ENCODE measurements around the gene ZP3. TPM values are rescaled to one million over a fixed set of nuclear protein-coding genes. Genes with fewer than 3 reads are reported as not detected.
"Not testable (repeated sequence)": the region's sequence is repeated elsewhere in the genome, so short reads cannot be mapped to it uniquely, and the experiment has no call there.

Gene ZP3
- total RNA-seq, 1 donor from 2014 or later, result 23.3 TPM

DNA sequence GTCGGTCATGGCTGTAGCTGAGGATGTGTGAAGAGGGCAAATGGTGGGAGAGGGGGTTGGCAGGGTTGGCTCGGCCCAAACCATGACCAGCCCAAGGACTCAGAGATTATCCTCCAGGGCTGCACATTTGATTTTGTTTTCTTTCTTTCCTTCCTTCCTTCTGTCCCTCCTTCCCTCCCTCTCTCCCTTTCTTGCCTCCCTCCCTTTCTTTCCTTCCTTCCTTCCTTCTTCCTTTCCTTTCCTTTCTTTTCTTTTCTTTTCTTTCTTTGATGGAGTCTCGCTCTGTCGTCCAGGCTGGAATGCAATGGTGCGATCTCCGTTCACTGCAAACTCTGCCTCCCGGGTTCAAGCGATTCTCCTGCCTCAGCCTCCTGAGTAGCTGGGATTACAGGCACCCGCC, 19.0 kb upstream of the ZP3 start:
- no peak for DNase-seq (ENCODE audit: low spot score)

DNA sequence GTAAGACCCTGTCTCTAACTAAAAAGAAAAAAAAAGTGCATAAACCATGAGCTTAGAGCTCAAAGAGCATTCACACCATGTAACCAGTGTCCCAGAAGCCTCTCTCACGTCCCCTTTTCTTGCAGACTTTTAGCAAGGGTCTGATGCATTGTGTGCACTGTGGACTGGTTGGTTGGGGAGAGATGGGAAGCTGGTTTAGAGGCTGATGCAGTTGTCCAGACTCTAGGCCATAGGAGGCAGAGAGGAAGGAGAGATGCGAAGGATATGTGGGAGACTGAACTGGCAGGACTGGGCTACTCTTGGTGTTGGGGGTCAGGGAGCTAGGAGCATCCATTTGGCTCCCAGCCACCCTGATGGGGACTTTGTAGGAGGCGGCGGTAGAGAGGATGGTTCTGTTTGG, 17.0 kb upstream of the ZP3 start:
- no peak for DNase-seq (ENCODE audit: low spot score)

DNA sequence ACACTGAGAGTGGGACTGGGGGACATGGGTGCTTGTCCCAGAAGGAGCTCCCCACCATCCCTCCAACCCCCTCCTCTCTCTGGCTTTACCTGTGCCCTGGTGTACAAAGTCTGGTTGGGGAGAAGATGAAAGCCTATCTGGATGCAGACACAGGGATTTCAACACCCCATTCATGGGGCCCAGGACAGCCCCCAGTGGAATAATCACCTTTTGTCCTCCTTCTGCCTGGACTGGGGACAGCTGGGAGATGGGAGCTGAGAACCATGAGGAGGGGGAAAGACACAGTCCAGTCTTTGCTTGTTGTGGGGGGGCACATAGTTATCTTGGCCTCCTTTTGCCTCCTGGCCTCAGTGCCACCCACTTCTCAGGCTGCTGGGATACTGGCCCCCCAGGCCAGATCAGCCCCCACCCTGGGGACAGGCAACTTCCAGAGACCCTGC, 16.6 kb upstream of the ZP3 start:
- no peak for DNase-seq (ENCODE audit: low spot score)

DNA sequence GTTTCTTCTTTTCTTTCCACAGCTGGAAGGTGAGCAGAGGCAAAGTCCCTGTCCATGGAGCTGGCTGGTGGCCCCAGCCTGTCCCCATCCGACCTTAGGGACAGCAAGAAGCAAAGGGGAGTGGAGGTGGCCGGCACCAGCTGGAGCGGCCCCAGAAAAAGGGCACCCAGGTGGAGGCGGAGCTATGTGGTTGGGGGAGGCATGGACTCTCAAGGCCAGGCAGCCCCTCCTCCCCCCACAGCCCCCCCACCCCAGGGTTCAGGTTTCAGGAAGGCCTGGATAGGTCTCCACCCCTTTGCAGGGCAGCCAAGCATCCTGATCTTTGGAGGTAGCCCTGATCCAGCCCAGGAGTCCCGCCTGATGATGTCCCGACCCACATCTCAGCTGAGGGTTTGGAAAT, 15.2 kb upstream of the ZP3 start, which contains the start of gene SSC4D:
Gene SSC4D (minus strand): TSS at position 161 of the 400 bp plus-strand sequence. CDS start 5,258 bp downstream, outside the sequence.
- no peak for DNase-seq (ENCODE audit: low spot score)

DNA sequence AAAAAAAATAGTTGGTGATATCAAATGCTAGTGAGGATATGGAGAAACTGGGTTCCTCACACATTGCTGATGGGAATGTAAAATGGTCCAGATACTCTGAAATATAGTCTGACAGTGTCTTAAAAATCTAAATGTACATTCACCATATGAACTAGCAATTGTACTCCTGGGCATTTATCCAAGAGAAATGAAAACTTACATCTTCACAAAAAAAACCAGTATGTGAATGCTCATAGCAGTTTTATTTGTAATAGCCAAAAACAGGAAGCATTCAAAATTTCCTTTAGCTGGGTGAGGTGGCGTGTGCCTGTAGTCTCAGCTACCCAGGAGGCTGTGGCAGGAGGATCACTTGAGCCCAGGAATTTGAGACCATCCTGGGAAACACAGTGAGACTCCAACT, 13.1 kb upstream of the ZP3 start:
- DNase-seq (ENCODE audit: low spot score), result no peak

DNA sequence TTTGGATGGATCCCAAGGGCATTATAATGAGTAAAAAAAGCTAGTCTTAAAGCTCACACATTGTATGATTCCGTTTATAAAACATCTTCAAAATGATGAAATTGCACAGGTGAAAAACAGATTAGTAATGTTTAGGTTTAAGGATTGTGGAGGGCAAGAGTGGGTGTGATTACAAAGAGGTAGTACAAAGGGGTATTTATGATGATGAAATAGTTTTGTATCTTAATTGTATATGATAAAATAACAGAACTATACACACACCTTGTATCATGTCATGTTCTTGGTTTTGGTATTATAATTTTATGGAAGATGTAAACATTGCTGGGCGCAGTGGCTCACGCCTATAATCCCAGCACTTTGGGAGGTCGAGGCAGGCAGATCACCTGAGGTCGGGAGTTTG, 12.5 kb upstream of the ZP3 start:
- no peak for DNase-seq (ENCODE audit: low spot score)

DNA sequence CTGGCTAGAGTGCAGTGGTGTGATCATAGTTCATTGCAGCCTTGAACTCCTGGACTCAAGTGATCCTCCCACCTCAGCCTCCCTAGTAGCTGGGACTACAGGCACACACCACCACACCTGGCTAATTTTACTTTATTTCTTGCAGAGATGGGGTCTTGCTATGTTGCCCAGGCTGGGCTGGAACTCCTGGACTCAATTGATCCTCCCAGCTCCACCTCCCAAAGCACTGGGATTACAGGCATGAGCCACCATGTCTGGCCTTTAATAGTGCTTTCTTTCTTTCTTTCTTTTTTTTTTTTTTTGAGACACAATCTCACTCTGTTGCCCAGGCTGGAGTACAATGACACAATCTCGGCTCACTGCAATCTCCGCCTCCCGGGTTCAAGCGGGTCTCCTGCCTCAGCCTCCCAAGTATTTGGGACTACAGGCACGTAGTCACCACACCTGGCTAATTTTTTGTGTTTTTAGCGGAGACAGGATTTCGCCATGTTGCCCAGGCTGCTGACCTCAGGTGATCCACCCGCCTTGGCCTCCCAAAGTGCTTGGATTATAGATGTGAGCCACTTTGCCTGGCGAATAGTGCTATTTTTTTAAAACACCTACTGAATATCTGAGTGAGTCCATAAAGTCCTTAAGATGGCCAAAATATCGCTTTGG, 7.0 kb upstream of the ZP3 start:
- not testable (repeated sequence) for DNase-seq (ENCODE audit: low spot score)

DNA sequence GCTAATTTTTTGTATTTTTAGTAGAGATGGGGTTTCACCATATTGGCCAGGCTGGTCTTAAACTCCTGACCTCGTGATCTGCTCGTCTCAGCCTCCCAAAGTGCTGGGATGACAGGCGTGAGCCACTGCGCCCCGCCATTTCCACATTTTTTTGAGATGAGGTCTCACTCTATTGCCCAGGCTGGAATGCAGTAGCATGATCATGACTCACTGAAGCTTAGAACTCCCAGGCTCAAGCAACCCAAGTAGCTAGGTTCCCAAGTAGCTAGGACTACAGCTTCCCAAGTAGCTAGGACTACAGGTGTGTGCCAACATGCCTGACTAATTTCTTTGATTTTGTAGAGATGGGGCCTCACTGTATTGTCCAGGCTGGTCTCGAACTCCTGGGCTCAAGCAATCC, 3.7 kb upstream of the ZP3 start:
- not testable (repeated sequence) for DNase-seq (ENCODE audit: low spot score)

DNA sequence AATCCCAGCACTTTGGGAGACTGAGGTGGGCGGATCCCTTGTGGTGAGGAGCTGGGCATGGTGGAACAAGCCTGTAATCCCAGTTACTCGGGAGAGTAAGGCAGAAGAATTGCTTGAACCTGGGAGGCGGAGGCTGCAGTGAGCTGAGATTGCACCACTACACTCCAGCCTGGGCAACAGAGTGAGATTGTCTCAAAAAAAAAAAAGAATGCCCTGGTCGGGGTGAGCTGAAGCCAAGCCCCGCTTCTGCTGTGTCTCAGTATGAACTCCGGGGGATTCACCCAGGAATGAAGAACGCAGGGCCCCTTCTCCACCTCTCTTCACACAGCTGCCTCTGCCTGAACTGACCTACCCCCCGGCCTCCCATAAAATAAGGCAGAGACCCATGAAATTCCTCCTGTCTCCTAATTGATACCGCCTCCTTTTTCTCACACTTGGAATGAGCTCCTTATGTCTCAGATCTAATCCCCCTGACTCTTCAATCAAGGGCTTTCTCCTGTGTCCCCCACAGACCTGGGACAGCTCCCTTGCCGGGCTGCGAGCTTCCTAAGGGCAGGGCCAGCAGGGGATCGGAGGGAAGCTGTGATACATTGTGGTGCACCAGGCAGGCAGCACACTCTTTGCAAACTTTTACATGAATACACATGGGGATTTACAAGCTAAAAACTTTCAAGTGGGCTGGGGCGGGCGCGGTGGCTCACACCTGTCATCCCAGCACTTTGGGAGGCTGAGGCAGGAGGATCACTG, 911 bp upstream of the ZP3 start:
- no peak for DNase-seq (ENCODE audit: low spot score)

DNA sequence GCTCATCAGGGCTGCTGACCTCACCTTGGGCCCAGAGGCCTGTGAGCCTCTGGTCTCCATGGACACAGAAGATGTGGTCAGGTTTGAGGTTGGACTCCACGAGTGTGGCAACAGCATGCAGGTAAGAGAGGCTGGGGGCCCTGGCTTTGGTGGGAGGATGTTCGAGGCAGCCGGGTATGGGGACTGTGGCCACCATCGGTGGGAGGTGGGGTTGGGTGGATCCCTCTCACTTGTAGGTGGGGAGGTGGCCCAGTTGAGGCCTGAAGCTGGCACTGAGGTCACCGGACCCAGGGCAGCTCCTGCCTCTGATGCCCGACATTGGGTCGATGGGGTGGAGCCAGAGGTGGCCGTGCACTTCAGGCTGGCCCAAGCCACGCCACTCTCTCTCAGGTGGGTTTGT, 406 bp downstream of the ZP3 start:
- no peak for DNase-seq (ENCODE audit: low spot score)

DNA sequence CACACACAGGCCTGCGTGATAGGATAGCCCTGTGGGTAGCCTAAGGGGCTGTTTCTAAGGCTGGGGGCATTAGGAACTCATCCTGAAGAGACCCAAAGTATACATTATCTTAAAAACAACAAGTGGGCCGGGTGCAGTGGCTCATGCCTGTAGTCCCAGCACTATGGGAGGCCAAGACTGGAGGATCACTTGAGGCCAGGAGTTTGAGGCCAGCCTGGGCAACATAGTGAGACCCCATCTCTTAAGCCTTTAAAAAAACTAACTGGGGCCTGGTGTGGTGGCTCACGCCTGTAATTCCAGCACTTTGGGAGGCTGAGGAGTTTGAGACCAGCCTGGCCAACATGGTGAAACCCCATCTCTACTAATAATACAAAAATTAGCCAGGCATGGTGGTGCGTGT, 808 bp downstream of the ZP3 start:
- DNase-seq (ENCODE audit: low spot score), result not testable (repeated sequence)

DNA sequence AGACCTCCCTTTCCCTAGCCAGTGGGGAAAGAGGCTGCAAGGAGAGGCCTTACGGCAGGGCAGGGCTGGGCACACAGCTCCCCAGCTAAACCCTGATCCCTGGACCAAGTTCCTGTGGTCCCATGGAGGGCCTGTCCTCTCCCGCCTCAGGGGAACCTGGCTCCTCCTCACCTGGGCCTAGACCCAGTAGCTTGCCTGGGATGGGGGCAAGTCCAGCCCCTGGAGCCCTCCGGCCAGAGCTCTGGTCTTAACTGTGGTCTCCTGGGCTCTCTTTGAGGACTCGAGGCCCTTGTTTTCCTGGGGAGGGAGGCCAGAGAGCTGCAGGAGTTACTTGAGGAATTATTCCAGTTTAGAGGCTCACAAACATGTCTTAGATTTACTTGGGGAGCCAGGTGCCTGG, 1.5 kb downstream of the ZP3 start:
- DNase-seq (ENCODE audit: low spot score), result no peak

DNA sequence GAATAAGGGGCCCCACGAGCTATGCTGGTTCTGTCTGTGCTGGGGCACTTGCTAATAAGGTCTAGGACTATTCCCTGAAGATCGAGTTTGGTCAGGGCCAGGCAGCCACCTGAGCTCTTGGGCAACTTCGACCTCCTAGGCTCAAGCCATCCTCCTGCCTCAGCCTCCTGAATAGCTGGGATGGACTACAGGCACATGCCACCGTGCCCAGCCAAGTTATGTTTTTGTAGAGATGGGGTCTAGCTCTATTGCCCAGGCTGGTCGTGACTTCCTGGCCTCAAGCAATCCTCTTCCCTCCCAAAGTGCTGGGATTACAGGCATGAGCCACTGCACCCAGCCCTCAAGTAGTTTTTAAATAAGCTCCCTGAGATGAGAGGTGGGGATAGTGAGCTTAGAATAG, 2.9 kb downstream of the ZP3 start:
- DNase-seq (ENCODE audit: low spot score), result no peak

DNA sequence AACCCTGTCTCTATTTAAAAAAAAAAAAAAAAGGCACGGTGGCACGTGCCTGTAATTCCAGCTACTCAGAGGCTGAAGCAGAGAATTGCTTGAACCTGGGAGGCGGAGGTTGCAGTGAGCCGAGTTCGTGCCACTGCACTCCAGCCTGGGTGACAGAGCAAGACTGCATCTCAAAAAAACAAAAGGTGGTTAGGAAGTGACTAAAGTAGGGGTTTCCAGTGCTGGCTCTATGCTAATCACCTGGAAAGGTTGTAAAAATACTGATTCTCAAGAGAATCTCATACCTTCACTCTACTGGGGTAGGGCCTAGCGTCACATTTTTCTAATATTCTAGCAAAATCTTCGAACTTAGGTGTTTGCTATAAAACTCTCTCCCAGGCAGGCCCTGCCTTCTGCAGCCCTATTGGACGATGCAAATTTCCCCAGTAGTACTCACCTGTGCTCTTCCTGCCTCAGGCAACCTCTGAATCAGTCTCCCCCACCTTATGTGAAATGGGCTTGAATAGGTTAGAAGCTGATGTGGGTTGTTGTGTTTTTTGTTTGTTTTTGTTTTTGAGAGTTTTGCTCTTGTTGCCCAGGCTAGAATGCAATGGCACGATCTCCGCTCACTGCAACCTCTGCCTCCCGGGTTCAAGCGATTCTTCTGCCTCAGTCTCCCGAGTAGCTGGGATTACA, 3.5 kb downstream of the ZP3 start:
- DNase-seq (ENCODE audit: low spot score), result no peak

DNA sequence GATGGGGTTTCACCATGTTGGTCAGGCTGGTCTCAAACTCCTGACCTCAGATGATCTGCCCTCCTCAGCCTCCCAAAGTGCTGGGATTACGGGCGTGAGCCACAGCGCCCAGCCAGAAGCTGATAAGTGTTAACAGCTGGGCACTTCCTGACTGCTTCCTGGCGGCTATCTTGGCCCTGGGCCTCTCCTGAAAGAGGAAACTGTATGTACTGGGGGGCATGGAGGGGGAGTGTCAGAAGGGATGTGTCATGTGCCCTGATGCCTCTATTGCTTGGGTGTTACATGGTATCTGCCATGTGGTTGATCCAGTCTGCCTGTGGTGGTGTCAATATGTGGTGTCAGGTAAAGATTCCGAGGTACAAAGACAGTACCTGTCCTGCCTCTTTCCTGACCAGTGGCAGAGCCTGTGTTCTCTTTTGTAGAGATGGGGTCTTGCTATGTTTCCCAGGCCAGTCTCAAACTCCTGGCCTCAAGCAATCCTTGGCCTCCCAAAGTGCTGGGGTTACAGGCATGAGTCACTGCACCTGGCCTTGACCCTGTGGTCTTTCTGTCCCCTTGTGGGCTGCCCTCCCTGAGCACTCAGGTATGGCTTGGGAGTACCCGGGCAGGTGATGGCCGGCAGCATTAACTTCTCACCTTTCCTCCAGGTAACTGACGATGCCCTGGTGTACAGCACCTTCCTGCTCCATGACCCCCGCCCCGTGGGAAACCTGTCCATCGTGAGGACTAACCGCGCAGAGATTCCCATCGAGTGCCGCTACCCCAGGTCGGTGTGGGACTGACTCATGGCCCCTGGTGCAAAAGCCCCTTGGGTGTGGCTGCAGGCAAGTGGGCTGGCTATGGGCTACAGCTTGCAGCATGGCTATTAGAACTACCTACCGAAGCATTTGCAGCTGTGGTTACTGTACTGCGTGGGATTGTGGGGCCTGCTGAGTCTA, 4.4 kb downstream of the ZP3 start:
- DNase-seq (ENCODE audit: low spot score), result peak; percentile 38

DNA sequence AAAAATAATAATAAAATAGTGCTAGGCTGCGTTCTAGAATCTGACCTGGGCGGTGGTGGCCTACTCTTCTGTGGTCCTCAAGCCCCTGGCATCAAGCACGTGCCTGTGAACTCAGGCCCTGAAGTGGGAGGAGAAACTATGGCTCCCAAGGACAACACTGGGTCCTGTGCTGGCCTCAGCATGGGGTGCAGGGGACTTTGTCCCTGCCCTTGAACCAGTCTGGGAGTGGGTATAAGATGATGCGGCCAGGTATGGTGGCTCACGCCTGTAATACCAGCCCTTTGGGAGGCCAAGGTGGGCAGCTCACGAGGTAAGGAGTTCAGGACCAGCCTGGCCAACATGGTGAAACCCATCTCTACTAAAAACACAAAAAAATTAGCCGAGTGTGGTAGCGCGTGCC, 5.5 kb downstream of the ZP3 start:
- DNase-seq (ENCODE audit: low spot score), result peak; percentile 17

DNA sequence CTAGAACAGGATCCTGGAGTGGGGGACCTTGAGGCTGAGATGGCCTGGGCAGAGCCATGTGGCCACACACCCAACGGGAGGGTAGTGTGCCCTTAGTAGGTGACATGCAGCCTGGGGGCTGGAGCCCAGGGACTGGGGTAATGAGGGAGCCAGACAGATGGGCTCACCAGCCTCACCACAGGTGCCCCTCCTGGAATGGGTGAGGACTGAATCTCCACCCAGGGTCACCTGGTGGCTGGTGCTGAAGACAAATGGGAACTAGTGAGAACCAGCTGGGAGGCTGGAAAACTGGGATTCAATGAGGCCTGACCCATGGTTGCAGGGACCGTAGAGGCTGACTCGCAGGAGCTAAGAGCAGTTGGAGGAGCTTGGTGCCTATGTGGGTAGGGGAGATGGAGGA, 6.1 kb downstream of the ZP3 start:
- DNase-seq (ENCODE audit: low spot score), result peak; percentile 34

DNA sequence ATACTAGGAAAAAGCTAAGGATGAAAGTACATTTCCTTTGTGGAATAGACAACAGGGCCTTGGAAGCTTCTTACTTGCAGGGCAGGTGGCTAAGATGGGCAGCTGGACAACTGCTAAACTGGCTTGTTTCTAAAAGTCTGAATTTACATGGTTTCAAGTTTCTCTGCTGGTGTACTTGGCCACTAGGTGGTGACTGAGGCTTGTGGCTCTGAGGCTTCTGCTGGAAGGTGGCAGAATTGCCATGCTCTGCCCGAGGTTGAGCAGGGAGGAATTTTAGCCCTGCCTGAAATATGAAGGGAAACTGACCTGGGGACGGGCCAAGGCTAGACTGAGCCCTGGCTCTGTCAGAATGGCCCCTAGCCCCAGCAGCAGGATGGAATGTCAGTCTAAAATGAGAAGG, 13.1 kb downstream of the ZP3 start:
- DNase-seq (ENCODE audit: low spot score), result peak; percentile 86

DNA sequence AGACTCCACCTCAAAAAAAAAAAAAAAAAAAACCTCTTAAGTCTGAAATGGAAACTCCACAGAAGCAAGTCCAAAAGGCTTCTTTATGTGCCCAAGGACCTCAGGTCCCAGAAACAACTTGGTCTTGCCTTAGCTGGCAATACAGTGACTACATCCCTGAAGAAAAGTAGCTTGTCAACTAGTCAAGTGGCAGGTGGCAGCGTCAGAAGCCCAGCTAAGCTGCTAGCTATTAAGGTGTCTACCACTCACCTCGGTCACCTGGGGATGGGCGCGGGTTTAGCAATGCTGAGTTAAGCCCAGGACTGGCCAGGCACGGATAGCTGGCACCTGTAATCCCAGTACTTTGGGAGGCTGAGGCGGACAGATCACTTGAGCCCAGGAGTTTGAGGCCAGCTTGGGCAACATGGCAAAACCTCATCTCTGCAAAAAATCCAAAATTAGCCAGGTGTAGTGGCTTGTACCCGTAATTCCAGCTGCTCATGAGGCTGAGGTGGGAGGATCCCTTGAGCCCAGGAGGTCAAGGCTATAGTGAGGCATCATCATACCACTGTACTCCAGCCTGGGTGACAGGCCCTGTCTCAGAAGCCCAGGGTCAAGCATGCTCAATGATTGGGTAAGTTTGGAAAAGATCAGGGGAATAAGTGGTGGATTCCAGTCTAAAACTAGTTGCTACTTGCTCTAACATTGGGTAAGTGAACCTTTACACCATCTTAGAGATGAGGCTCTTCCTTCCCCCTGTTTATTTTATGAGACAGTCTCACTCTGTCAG, 14.6 kb downstream of the ZP3 start:
- DNase-seq (ENCODE audit: low spot score), result not testable (repeated sequence)

DNA sequence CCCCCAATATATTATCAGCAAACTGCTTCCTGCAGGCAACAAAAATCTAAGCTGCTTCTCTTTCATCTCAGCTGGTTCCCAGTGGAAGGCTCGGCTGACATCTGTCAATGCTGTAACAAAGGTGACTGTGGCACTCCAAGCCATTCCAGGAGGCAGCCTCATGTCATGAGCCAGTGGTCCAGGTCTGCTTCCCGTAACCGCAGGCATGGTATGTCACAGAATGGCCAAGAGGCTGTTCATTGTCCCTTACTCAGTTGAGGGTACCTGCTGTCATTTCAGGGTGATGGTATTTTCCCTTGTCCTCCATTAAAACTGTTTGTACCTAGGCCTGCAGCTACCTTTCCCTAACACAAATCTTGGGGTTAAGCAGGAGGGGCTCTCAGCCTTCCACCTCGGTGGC, 15.7 kb downstream of the ZP3 start:
- DNase-seq (ENCODE audit: low spot score), result not testable (repeated sequence)

DNA sequence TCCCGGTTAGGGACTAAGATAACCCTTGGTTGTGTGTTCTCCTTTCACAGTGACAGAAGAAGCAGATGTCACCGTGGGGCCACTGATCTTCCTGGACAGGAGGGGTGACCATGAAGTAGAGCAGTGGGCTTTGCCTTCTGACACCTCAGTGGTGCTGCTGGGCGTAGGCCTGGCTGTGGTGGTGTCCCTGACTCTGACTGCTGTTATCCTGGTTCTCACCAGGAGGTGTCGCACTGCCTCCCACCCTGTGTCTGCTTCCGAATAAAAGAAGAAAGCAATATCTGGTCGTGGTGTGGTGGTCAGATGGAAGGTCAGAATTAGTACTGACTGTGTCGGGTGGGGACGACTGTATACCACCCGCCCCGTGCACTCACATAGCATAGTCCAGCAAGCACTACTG, 17.0 kb downstream of the ZP3 start:
- DNase-seq (ENCODE audit: low spot score), result not testable (repeated sequence)
